Stimulated activated CD4-positive, alpha-beta T cell treated with anti-CD3 and anti-CD28 coated beads, Interleukin-4, amount 100 ng/mL, for 48 hours (primary cell): ENCODE results near the gene SCN3B.
A peak's percentile ranks its signal among the peaks of the same experiment; 100 is the strongest.

Source experiments
- DNase-seq, 2 donors: peaks; one replicate each; pipeline ENCODE4 v3.0.0-alpha.2; 2020; ENCODE audit warnings: low read depth in 2 of 2

SCN3B gene

DNA sequence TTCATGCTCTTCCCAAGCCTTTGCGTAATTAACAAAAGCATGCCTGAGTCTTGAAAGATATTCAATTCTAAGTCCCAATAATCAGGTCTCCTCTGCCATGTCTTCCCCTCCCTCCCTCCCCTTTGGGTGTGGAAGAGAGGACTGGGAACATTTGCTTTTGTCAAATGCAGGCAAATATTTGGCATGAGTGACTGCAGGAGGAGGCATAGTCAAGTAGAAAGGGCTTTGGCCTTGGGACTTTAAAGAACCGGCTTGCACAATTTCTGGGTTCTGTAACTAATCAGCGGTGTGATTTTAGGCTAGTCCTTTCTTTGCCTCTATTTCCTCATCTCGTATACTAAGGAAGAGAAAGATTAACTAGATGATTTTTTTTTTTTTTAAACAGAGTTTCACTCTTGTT lies 59.5 kb downstream of the SCN3B start:
- DNase-seq: no peak

- DNase-seq: no peak
These were observed 60.1 kb downstream of the SCN3B start for GRCh38 chr11:123594188-123594901.

DNA sequence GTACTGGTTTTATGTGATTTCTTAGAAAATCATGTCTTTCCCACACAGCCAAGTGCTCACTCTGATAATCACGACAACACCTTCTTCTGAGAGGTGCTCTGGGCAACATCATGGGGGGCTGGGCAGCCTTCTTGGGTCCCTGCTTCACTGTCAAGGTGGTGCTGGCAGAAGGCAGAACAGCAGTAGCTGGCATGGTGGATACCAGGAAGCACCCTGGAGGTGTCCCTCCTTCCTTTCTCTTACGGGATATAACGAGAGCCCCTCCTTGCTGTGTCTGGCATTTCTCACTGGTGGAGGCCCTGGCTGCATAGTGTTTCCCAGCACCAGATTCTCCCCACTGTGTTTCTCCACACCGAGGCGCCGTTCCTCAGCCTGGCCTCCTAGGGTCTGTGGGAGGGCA lies 60.9 kb downstream of the SCN3B start:
- no peak for DNase-seq

DNA sequence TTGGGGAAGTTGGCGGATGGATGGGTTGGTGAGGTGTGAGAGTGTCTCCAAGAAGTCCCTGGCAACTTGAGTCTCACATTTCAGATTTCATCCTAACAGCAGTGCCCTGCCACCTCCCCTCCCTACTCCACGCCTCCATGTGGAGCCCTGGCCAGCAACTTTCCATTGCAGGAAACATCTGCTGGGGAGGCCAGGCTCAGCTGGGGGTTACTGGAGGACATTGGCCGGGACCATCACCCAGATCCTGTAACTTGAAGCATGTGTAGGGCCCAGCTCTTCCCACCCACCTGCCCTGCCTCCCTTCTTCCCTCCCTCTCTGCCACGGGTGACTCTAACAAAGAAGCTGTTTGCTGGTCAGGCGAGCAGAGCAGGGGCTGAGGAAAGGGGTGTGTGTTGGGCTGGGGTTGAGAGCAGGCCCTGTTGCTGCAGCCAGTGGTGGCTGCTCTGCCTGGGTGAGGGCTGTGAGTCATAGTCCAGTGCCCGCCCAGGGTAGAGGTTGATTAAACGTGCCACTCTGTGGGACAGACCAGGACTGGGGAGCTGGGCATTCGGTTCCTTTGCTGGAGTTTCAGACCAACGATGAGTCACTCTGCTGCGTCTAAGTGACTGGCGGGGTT lies 64.0 kb downstream of the SCN3B start:
- no peak for DNase-seq

GRCh38 chr11:123588864-123589262 lies 65.6 kb downstream of the SCN3B start:
- no peak for DNase-seq

- no peak for DNase-seq
These were observed 66.1 kb downstream of the SCN3B start for GRCh38 chr11:123588117-123588863.

- no peak for DNase-seq
These were observed 66.9 kb downstream of the SCN3B start for GRCh38 chr11:123587559-123587958.

GRCh38 chr11:123587044-123587443 lies 67.4 kb downstream of the SCN3B start:
- no peak for DNase-seq

DNA sequence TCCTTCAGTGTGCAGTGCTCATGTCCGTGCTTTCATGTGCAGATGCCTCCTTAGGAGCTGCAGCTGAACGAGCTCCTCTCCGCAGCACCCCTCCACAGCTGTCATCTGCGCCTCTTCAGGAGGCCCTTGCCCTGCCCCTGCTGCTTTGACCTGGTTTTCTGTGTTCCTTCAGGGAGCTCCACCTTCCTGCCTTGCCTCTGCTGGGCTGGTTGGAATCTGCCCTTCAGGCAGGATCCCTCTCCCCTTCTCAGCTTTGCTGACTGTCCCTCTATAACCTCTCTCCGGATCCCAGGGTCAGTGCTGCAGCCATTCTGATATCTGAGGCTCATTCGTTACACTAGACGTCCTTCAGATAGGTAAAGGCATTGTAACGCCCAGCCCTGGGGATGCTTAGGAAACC lies 67.9 kb downstream of the SCN3B start:
- no peak for DNase-seq

GRCh38 chr11:123585706-123586105 lies 68.7 kb downstream of the SCN3B start:
- no peak for DNase-seq

- DNase-seq: no peak
These were observed 69.2 kb downstream of the SCN3B start for GRCh38 chr11:123585206-123585605.

DNA sequence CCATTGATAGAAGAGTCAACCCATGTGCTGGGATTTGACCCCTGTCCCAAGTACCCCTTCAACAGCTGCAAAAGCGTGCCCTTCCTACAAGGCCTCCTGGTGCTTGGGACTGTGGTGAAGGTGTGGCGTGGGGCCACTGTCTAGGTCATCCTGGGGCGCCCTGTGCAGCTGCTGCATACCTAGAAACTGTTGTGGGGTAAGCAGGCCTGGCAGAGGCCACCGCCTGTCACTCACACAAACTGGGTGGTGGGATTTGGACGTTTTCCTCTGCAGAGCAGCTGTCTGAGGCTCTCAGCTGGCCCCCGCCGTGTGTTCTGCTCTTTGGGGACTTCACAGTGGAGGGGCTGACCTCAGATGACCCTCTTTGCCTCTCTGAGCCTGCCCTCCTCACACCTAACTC lies 69.7 kb downstream of the SCN3B start:
- no peak for DNase-seq

DNA sequence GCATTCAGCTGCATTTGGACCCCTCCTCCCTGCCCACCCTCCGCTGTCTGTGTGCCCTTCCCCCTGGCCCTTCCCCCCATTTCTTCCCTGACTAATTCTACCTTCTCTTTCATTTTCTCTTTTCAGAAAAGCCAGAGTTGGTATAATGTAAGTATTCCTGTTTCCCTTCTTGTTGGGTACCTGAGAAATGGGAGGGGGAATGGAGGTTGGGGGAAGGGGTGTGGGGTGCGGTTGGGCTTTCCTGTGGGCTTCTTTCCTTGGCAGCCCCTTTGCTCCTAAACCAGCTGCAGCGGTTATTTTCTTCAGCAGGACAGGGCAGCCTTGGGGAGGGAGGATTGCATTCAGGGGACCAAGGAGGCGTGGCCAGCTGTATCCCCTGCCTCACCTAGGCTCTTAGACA lies 70.2 kb downstream of the SCN3B start:
- no peak for DNase-seq

- no peak for DNase-seq
These were observed 71.4 kb downstream of the SCN3B start for GRCh38 chr11:123582992-123583504.

DNA sequence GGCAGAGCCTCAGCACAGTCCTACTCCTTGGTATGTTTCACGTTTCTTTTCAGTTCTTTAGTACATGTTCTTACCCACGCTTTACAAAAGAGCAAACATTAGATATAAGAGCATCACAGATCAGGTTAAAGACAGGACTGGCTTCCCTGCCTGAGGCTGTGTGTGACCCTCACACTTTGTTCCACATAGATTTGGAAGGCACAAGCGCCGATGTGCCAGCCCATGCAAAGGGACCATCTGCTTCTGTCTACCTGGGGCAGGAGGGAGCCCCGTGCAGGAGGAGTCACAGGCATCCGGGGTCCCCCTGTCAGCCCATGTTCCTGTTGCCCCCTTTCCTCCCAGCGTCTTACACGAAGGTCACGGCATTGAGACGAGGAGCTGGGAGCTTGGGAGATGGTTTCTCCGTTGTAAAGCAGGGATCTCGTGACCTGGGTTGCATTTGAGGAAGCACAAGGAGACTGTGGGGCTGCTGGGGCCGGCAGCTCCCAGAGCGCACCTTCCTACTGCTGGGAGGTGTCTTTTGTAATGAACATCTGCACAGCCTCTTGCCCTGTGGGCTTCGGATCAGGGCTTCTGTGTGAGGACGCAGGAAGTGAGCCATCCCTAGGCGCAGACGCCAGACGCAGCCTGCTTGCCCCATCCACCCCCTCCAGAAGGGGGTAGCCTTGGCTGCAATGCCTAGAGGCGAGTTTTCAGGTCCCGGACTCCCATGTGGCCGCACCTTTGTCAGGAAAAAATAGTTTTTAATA lies 72.6 kb downstream of the SCN3B start:
- DNase-seq: no peak

DNA sequence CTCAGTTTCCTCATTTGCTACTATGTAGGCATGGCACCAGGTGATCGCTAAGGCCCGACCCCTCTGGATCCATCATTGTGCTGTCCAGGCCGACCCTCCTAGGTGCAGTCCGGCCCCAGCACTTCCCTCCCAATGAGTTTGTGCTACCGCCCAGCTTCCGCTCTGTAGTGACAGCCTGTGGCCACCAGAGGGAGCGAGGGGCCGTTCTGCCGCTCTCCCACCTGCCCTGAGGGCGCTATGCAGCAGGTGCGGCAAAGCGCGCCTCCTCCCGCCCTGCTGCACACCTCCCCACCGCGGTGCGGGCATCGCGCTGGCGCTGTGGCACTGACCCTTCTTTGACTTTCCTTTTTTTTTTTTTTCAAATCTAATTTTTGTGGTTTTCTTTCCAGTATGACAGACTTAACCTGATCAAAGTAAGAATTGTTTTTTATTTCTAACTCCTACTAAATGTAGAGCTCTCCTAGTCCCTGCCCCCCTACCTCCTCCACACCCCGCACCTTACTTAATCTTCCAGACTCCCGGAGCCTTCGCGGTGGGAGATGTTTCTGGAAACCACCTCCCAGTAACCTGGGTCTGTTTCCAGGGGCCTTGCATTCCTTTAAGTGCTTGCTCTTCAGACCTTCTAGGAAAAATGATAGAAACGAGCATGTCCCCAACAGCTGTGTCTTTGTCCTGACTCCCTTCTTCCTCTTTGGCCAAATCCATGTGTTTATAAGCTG lies 73.7 kb downstream of the SCN3B start:
- peak; percentile 50 to 54 for DNase-seq

- no peak for DNase-seq
These were observed 74.3 kb downstream of the SCN3B start for GRCh38 chr11:123580137-123580536.

DNA sequence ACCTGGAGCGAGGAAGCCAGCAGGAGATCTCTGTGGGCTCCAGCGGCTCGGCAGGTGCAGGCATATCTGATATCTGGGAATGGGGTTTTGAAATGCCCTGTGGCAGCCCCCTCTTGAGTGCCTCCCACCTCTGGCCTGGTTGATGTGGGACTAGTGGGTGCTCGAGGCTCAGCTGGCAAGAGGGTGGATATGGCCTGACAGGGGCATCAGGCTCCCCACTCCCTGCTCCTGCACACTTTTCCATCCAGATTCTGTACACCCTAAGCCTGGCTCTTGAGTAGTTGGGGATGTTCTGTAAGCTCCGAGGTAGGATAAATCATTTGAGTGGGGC lies 75.0 kb downstream of the SCN3B start:
- DNase-seq: no peak
